HCT116 (cell line): ENCODE measurements around the gene KMT2D. TPM values are rescaled to one million over a fixed set of nuclear protein-coding genes. Genes with fewer than 3 reads are reported as not detected.

Experiments used
- ATAC-seq: fragments of 200-7000 bp; cut with Tn5 transposase; 2 replicates; pipeline ENCODE4 v1.9.1; 2020; ENCODE audit warnings: mild to moderate bottlenecking, moderate library complexity
- BruUV-seq: library from RNA; stranded (reverse); fragments of 400-500 nt; replicated peaks from 2 replicates; lab custom pipeline; 2021; lab: Mats Ljungman, UMichigan
- CTCF ChIA-PET: fragments of 300-600 bp; sonication (Branson Sonifier 250); formaldehyde crosslinking; loops from one replicate; lab custom pipeline; 2021; ENCODE audit warnings: antibody characterized with exemption; lab: Charles Lee
- POLR2A ChIA-PET: fragments of 300-600, 350-600 bp; sonication (Branson Sonifier 250); formaldehyde crosslinking; loops from one replicate; lab custom pipeline; 2021; ENCODE audit warnings: antibody characterized with exemption; lab: Charles Lee
- RAD21 ChIA-PET, 2 experiments: fragments of 300-600 bp; sonication (Branson Sonifier 250); formaldehyde crosslinking; loops; one replicate each; lab custom pipeline; 2023; ENCODE audit warnings: low total read pairs in 2 of 2; ENCODE audit not compliant: uncharacterized antibody in 2 of 2, unreplicated experiment in 2 of 2, low non-redundant PET in 1 of 2; lab: Charles Lee
- DNase-seq: peaks from one replicate; pipeline ENCODE4 v3.0.0-alpha.2; 2010; ENCODE audit warnings: low read depth, low spot score
- H2AFZ ChIP-seq: fragments of 200-600 bp; shearing (Covaris generic), sonication (generic); 2 replicates; pipeline ENCODE4 v1.6.1; 2017; ENCODE audit warnings: low read depth, mixed run types, mixed read lengths, antibody characterized with exemption, low read length; ENCODE audit not compliant: poor library complexity, severe bottlenecking
- H3K27ac ChIP-seq: 2 replicates; pipeline ENCODE4 v1.5.1; 2012; ENCODE audit warnings: low read depth, low read length
- H3K27me3 ChIP-seq: fragments of 200-600 bp; sonication (generic); 2 replicates; pipeline ENCODE4 v1.6.1; 2016; ENCODE audit warnings: mixed run types, low read length, mixed read lengths; ENCODE audit not compliant: insufficient read depth
- H3K36me3 ChIP-seq, 2 experiments: fragments of 200-500 bp in 1 of 2; fragments of 200-600 bp in 1 of 2; sonication (Bioruptor generic) in 1 of 2; sonication (generic) in 1 of 2; 2 replicates each; pipeline versions ENCODE4 v1.5.1 to v1.6.1; 2014 to 2016; ENCODE audit warnings: low read length in 2 of 2, inconsistent platforms in 1 of 2, mixed read lengths in 1 of 2, mixed run types in 1 of 2; ENCODE audit not compliant: insufficient read depth in 2 of 2, control insufficient read depth in 1 of 2
- H3K4me1 ChIP-seq, 2 experiments: fragments of 200-600 bp in 1 of 2; sonication (generic) in 1 of 2; 2 replicates each; pipeline versions ENCODE4 v1.5.1 to v1.6.1; 2012 to 2017; ENCODE audit warnings: low read length in 2 of 2, inconsistent platforms in 1 of 2, mild to moderate bottlenecking in 1 of 2, mixed read lengths in 1 of 2, mixed run types in 1 of 2, moderate library complexity in 1 of 2; ENCODE audit not compliant: insufficient read depth in 2 of 2, control insufficient read depth in 1 of 2
- H3K4me2 ChIP-seq: fragments of 200-600 bp; sonication (generic); 2 replicates; pipeline ENCODE4 v1.6.1; 2017; ENCODE audit warnings: mixed run types, low read length, mixed read lengths
- H3K4me3 ChIP-seq, 2 experiments: fragments of 200-600 bp in 1 of 2; sonication (generic) in 1 of 2; replicated peaks in 1 of 2; 2 replicates each; pipeline ENCODE4 v1.5.1; 2011 to 2016; ENCODE audit warnings: low read length in 2 of 2, control low read depth in 1 of 2, low read depth in 1 of 2, mild to moderate bottlenecking in 1 of 2, mixed read lengths in 1 of 2, mixed run types in 1 of 2
- H3K79me2 ChIP-seq: fragments of 200-600 bp; sonication (generic); 2 replicates; pipeline ENCODE4 v1.6.1; 2017; ENCODE audit warnings: mild to moderate bottlenecking, mixed run types, low read length, moderate library complexity, mixed read lengths; ENCODE audit not compliant: insufficient read depth
- H3K9ac ChIP-seq: fragments of 200-600 bp; sonication (generic); 2 replicates; pipeline ENCODE4 v1.6.1; 2016; ENCODE audit warnings: low read length, mixed read lengths
- H3K9me2 ChIP-seq: fragments of 200-600 bp; sonication (generic), shearing (Covaris generic); 2 replicates; pipeline ENCODE4 v1.6.1; 2017; ENCODE audit warnings: mixed run types, mild to moderate bottlenecking, moderate library complexity; ENCODE audit not compliant: insufficient read depth
- H3K9me3 ChIP-seq, 2 experiments: fragments of 200-500 bp in 1 of 2; fragments of 200-600 bp in 1 of 2; sonication (Bioruptor generic) in 1 of 2; sonication (generic) in 1 of 2; 2 replicates each; pipeline ENCODE4 v1.6.1; 2014 to 2017; ENCODE audit warnings: low read length in 2 of 2, mixed read lengths in 2 of 2, inconsistent platforms in 1 of 2, low read depth in 1 of 2, mild to moderate bottlenecking in 1 of 2, mixed run types in 1 of 2, moderate library complexity in 1 of 2; ENCODE audit not compliant: control insufficient read depth in 1 of 2, insufficient read depth in 1 of 2
- H4K20me1 ChIP-seq: fragments of 200-600 bp; sonication (generic), shearing (Covaris generic); 2 replicates; pipeline ENCODE4 v1.6.1; 2017; ENCODE audit warnings: mixed run types, mild to moderate bottlenecking, moderate library complexity; ENCODE audit not compliant: insufficient read depth
- ATF3 ChIP-seq: IDR thresholded peaks from 2 replicates; pipeline ENCODE4 v1.6.1; 2012
- EGR1 ChIP-seq: IDR thresholded peaks from 2 replicates; pipeline ENCODE4 v1.6.1; 2012; ENCODE audit warnings: low read depth
- JUND ChIP-seq: IDR thresholded peaks from 2 replicates; pipeline ENCODE4 v1.6.1; 2012
- REST ChIP-seq: IDR thresholded peaks from 2 replicates; pipeline ENCODE4 v1.6.1; 2012; ENCODE audit warnings: low read depth
- intact Hi-C: fragments of 100-400 bp; cut with micrococcal nuclease; formaldehyde crosslinking; loops from 2 replicates; pipeline ENCODE4 v1.10.0; 2022
- total RNA-seq: library from RNA; stranded (reverse); gene quantifications from one replicate; pipeline ENCODE4 v1.2.1, GENCODE V29; 2021; ENCODE audit not compliant: unreplicated experiment

The KMT2D gene
- total RNA-seq, 1 experiment from 2014 or later: 71.3 TPM

GRCh38 chr12:49032276-49032675 is 28.3 kb downstream of the KMT2D start:
- Histone ChIP-seq H3K36me3 (peaks cover 33 to 69% of the 10 kb centered on the region in 2 experiments), H4K20me1 (no peaks in the 10 kb centered on the region)
- POLR2A ChIA-PET: no interaction called here

More at GRCh38 chr12:49032276-49032675, 28.3 kb downstream of the KMT2D start:
- no TSS peak for BruUV-seq
- Histone ChIP-seq H3K9ac (no peak overlapping the region), H3K79me2 (peaks cover 5% of the 10 kb centered on the region; the same call in 1 of the 2 replicates), H3K9me3 (no peaks in the 10 kb centered on the region), H3K27me3 (no peaks in the 10 kb centered on the region), H3K9me2 (no peaks in the 10 kb centered on the region), H2AFZ (no peak overlapping the region), H3K4me3 (no peak overlapping the region), H3K4me1 (no peaks in the 10 kb centered on the region), H3K4me2 (no peak overlapping the region), H3K27ac (no peak overlapping the region)
- CTCF ChIA-PET: interaction anchor here (1.1 kb wide), 1 partner anchor 11 kb away, joined by 5 read pairs; no protein-coding TSS in a partner anchor
- DNase-seq (no peak), ATAC-seq (no peak)
- intact Hi-C loops: no loop called here
- TF ChIP-seq ATF3 (no peak), EGR1 (no peak), JUND (no peak), REST (no peak)
- RAD21 ChIA-PET: no interaction called here
